Endodermal cell (in vitro differentiated cells): ENCODE measurements around the gene MYH9. TPM values are rescaled to one million over a fixed set of nuclear protein-coding genes. Genes with fewer than 3 reads are reported as not detected.

Experiments used
- DNase-seq: peaks from one replicate; pipeline ENCODE4 v3.0.0-alpha.2; 2017
- H3K27ac ChIP-seq: 2 replicates; pipeline ENCODE4 v1.5.1; 2013; ENCODE audit warnings: mild to moderate bottlenecking, low read depth, low read length, moderate library complexity
- H3K27me3 ChIP-seq: 2 replicates; pipeline ENCODE4 v1.6.1; 2013; ENCODE audit warnings: mild to moderate bottlenecking, low read length, moderate library complexity; ENCODE audit not compliant: insufficient read depth, control insufficient read depth, poor library complexity, severe bottlenecking
- H3K36me3 ChIP-seq: 2 replicates; pipeline ENCODE4 v1.7.0; 2013; ENCODE audit warnings: mild to moderate bottlenecking, low read length, moderate library complexity; ENCODE audit not compliant: control insufficient read depth, insufficient read depth
- H3K4me1 ChIP-seq: one replicate; pipeline ENCODE4 v1.7.0; 2013; ENCODE audit warnings: low read length; ENCODE audit not compliant: control insufficient read depth, insufficient read depth
- H3K4me3 ChIP-seq: 2 replicates; pipeline ENCODE4 v1.5.1; 2013; ENCODE audit warnings: mild to moderate bottlenecking, low read length, moderate library complexity
- H3K9ac ChIP-seq: 2 replicates; pipeline ENCODE4 v1.6.1; 2013; ENCODE audit warnings: mild to moderate bottlenecking, low read length, moderate library complexity; ENCODE audit not compliant: poor library complexity, severe bottlenecking; ENCODE audit errors: extremely low read depth
- H3K9me3 ChIP-seq: 2 replicates; pipeline ENCODE4 v1.6.1; 2013; ENCODE audit warnings: mild to moderate bottlenecking, low read length, moderate library complexity; ENCODE audit not compliant: control insufficient read depth
- H3K27ac Mint-ChIP-seq: 2 replicates; pipeline ENCODE4 v1.8.0; 2020; ENCODE audit warnings: mixed read lengths
- H3K27me3 Mint-ChIP-seq: 2 replicates; pipeline ENCODE4 v1.8.0; 2021; ENCODE audit warnings: mild to moderate bottlenecking, mixed read lengths; ENCODE audit not compliant: insufficient read depth
- H3K36me3 Mint-ChIP-seq: 2 replicates; pipeline ENCODE4 v1.8.0; 2020; ENCODE audit warnings: low read depth, mixed read lengths
- H3K4me1 Mint-ChIP-seq: 2 replicates; pipeline ENCODE4 v1.8.0; 2020; ENCODE audit warnings: mixed read lengths
- H3K4me3 Mint-ChIP-seq: 2 replicates; pipeline ENCODE4 v1.8.0; 2020; ENCODE audit warnings: mild to moderate bottlenecking, moderate library complexity, mixed read lengths
- H3K9me3 Mint-ChIP-seq: 2 replicates; pipeline ENCODE4 v1.8.0; 2020; ENCODE audit warnings: mild to moderate bottlenecking, mixed read lengths
- WGBS, 2 experiments: methylation state at CpG; one replicate each; pipeline versions ENCODE4 v1.1.5 to v1.1.7; 2013; ENCODE audit warnings: missing lambda C conversion rate in 2 of 2, mixed read lengths in 1 of 2; ENCODE audit not compliant: insufficient coverage in 1 of 2, insufficient read length in 1 of 2; 5-methylcytosine and 5-hydroxymethylcytosine counted together
- long read RNA-seq, 4 experiments: library from polyadenylated mRNA in 2 of 4; library from RNA in 1 of 4; library from capped mRNA in 1 of 4; stranded (forward) in 3 of 4; unstranded in 1 of 4; transcript quantifications; one replicate each; pipeline ENCODE4 v2.0.0, GENCODE V29; 2020 to 2021; ENCODE audit warnings: inconsistent platforms in 1 of 4
- polyA plus RNA-seq, 2 experiments: library from polyadenylated mRNA; stranded (reverse); fragments of 50-300 nt; gene quantifications; one replicate each; pipeline ENCODE4 v1.2.3, GENCODE V29; 2013
- total RNA-seq, 2 donors: library from RNA; stranded (reverse); fragmentation: NEBNext Ultra II Directional in 1 of 2; extraction: Animal tissue kit (Norgen Biotek cat#: 25700) in 1 of 2; gene quantifications; 2 replicates in 1 of 2; 3 replicates in 1 of 2; pipeline ENCODE4 v1.2.1, GENCODE V29; 2021
- TF ChIP-seq, protein P1 (sequence below): fragments of 200-600 bp; sonication (generic); conservative IDR thresholded peaks from 2 replicates; pipeline ENCODE4 v1.5.0; 2021; ENCODE audit warnings: antibody characterized with exemption, mild to moderate bottlenecking

The MYH9 gene
- 100 to 1,000 TPM; 270 to 288 TPM for total RNA-seq
- 131 TPM for polyA plus RNA-seq (2013, experiment 1 of 2)
- 136 TPM for polyA plus RNA-seq (2013, experiment 2 of 2)
- long read RNA-seq, experiment 1, partial matches to known transcripts, result 80 of 86 reads
- long read RNA-seq, experiment 1, other reads (novel, unspliced or antisense), result 6 of 86 reads
- long read RNA-seq, experiment 2, full-length matches to known transcripts, result 145 of 376 reads
- long read RNA-seq, experiment 2, partial matches to known transcripts, result 201 of 376 reads
- long read RNA-seq, experiment 2, other reads (novel, unspliced or antisense), result 30 of 376 reads
- long read RNA-seq, experiment 3, full-length matches to known transcripts, result 105 of 315 reads
- long read RNA-seq, experiment 3, partial matches to known transcripts, result 193 of 315 reads
- long read RNA-seq, experiment 3, other reads (novel, unspliced or antisense), result 17 of 315 reads
- long read RNA-seq, experiment 4, partial matches to known transcripts, result 0 of 3 reads
- long read RNA-seq, experiment 4, other reads (novel, unspliced or antisense), result 3 of 3 reads

- Mint-ChIP-seq H3K9me3 (no peaks in the 10 kb centered on the region), H3K4me1 (peaks cover 20% of the 10 kb centered on the region), H3K4me3 (peak within 1 kb of the TSS; percentile 84), H3K27ac (peak within 1 kb of the TSS; percentile 82), H3K27me3 (no peaks in the 10 kb centered on the region), H3K36me3 (peaks cover 11% of the 10 kb centered on the region)
- Histone ChIP-seq H3K4me3 (peak within 1 kb of the TSS; percentile 96), H3K36me3 (peaks cover 28% of the 10 kb centered on the region), H3K27ac (peak within 1 kb of the TSS; percentile 33), H3K9me3 (no peaks in the 10 kb centered on the region), H3K9ac (peak within 1 kb of the TSS; percentile 83), H3K27me3 (no peaks in the 10 kb centered on the region), H3K4me1 (peaks cover 8% of the 10 kb centered on the region)
- 4 to 28% methylated on average over 9 to 52 of the region's 52 CpGs for WGBS, 2 experiments
- TF ChIP-seq, protein P1, sequence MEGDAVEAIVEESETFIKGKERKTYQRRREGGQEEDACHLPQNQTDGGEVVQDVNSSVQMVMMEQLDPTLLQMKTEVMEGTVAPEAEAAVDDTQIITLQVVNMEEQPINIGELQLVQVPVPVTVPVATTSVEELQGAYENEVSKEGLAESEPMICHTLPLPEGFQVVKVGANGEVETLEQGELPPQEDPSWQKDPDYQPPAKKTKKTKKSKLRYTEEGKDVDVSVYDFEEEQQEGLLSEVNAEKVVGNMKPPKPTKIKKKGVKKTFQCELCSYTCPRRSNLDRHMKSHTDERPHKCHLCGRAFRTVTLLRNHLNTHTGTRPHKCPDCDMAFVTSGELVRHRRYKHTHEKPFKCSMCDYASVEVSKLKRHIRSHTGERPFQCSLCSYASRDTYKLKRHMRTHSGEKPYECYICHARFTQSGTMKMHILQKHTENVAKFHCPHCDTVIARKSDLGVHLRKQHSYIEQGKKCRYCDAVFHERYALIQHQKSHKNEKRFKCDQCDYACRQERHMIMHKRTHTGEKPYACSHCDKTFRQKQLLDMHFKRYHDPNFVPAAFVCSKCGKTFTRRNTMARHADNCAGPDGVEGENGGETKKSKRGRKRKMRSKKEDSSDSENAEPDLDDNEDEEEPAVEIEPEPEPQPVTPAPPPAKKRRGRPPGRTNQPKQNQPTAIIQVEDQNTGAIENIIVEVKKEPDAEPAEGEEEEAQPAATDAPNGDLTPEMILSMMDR, result no peak
- peak; percentile 100 for DNase-seq
Observed at GRCh38 chr22:36387959-36388726, at the start of gene MYH9. Gene MYH9 (minus strand): TSS chr22:36387967. CDS start chr22:36349236, 38,731 bp downstream.

GRCh38 chr22:36435516-36436415 lies 48.0 kb upstream of the MYH9 start:
- WGBS, 2 experiments, result 25 to 33% methylated on average over 16 of the region's 16 CpGs
- no peak overlapping the region for H3K4me3 Mint-ChIP-seq
- peak overlapping the region; percentile 58 for H3K27ac Mint-ChIP-seq

More at GRCh38 chr22:36435516-36436415, 48.0 kb upstream of the MYH9 start:
- peak; percentile 89 for DNase-seq
- Histone ChIP-seq H3K27me3 (no peaks in the 10 kb centered on the region), H3K36me3 (no peaks in the 10 kb centered on the region), H3K27ac (no peak overlapping the region), H3K9ac (no peak overlapping the region), H3K4me1 (peaks cover 21% of the 10 kb centered on the region), H3K4me3 (no peak overlapping the region), H3K9me3 (no peaks in the 10 kb centered on the region)
- TF ChIP-seq, protein P1, result no peak
- no peaks in the 10 kb centered on the region for H3K27me3 Mint-ChIP-seq
- H3K9me3 Mint-ChIP-seq, result no peaks in the 10 kb centered on the region
- peaks cover 24% of the 10 kb centered on the region for H3K4me1 Mint-ChIP-seq
- H3K36me3 Mint-ChIP-seq, result no peaks in the 10 kb centered on the region
